GM11168 (cell line): Measurements from ENCODE around the gene ADD1.

Experiments
- in situ Hi-C: fragments of 300-500 bp; cut with MboI; formaldehyde crosslinking; loops from one replicate; pipeline ENCODE4 v1.12.0; 2022; ENCODE audit warnings: low sequenced_read_pairs; ENCODE audit not compliant: unreplicated experiment

The ADD1 gene

GRCh38 chr4:2804973-2805501 is 38.6 kb upstream of the ADD1 start:
- in situ Hi-C loops, result no loop called here

GRCh38 chr4:2805712-2806389 is 37.8 kb upstream of the ADD1 start:
- in situ Hi-C loops, result no loop called here

GRCh38 chr4:2806390-2807355 is 37.0 kb upstream of the ADD1 start:
- in situ Hi-C loops, result no loop called here

- in situ Hi-C loops, result no loop called here
Measured at GRCh38 chr4:2807571-2807970, 36.1 kb upstream of the ADD1 start.

- in situ Hi-C loops, result no loop called here
Measured at GRCh38 chr4:2808001-2808400, 35.6 kb upstream of the ADD1 start.

GRCh38 chr4:2809610-2810180 is 33.9 kb upstream of the ADD1 start:
- in situ Hi-C loops, result no loop called here

- in situ Hi-C loops, result no loop called here
Measured at GRCh38 chr4:2810388-2810787, 33.3 kb upstream of the ADD1 start.

GRCh38 chr4:2811830-2812611 is 31.6 kb upstream of the ADD1 start:
- in situ Hi-C loops, result no loop called here

GRCh38 chr4:2812612-2813354 is 30.9 kb upstream of the ADD1 start:
- in situ Hi-C loops, result no loop called here

GRCh38 chr4:2813446-2814405 is 29.9 kb upstream of the ADD1 start:
- in situ Hi-C loops, result no loop called here

- in situ Hi-C loops, result no loop called here
Measured at GRCh38 chr4:2814627-2815270, 28.9 kb upstream of the ADD1 start.

- in situ Hi-C loops, result no loop called here
Measured at GRCh38 chr4:2816401-2816954, 27.2 kb upstream of the ADD1 start.

- in situ Hi-C loops, result no loop called here
Measured at GRCh38 chr4:2817137-2817536, 26.5 kb upstream of the ADD1 start.

GRCh38 chr4:2817701-2818350 is 25.8 kb upstream of the ADD1 start:
- in situ Hi-C loops, result no loop called here

- in situ Hi-C loops, result no loop called here
Measured at GRCh38 chr4:2818351-2818939, 25.2 kb upstream of the ADD1 start.

- in situ Hi-C loops, result no loop called here
Measured at GRCh38 chr4:2819244-2820215, 24.1 kb upstream of the ADD1 start.
